Peyer's patch (tissue), 4 donors: ENCODE measurements around the gene BRD3.

Source experiments
- CTCF ChIP-seq, 6 experiments: fragments of 450-650 bp in 4 of 6; fragments of 200-600 bp in 2 of 6; sonication (generic) in 1 of 6; IDR thresholded peaks; one replicate each; pipeline ENCODE4 v1.5.1; 2017 to 2019; ENCODE audit warnings: antibody characterized with exemption in 6 of 6, mild to moderate bottlenecking in 3 of 6, moderate library complexity in 1 of 6
- POLR2A ChIP-seq, 2 donors: fragments of 450-650 bp; IDR thresholded peaks; one replicate each; pipeline ENCODE4 v1.5.1; 2017; ENCODE audit warnings: antibody characterized with exemption in 2 of 2, mild to moderate bottlenecking in 2 of 2, moderate library complexity in 2 of 2

DNA sequence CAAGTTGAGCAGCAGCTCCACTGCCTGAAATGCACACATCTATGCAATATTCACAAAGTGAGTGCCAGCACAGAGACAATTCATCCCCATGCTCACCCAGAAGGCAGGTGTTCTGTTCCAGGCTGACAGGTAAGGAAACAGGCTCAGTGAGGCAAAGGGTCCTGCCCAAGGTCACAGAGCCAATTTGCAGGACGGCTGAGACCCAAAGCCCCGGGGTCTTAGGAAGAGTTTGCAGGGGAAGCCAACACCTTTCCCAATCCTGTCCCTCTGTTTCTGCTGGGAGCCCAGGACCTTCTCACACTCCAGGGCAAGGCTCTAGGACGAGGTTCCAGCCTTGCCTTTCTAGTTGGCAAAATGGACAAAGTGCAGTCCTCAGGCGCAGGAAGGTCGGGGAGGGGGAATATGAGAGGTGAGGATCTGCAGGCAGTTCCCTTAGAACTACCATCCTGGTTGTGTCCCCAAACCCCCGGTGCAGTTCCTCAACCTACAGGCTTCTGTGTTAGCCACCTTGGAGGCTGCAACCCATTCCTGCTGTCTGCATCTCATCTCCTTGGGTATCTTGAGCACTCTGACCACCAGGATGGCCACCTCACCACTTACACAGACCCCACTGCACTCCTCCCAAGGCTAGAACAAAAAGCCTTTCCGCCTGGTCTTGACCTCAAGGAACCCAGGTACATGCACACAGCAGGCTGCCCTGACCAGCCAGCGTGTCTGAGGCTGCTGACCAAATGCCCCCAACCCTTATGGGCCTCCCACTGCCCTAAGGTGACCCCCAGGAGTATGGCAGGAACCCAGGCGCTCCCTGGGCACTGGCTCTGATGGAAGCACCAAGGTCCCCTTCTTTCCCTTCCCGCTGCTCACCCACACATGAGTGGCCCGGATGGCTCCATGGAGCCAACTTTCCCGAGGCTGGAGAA is 1.9 kb upstream of the BRD3 start:
- TF ChIP-seq CTCF (IDR thresholded peaks at IDR 0.05) = no peak
- TF ChIP-seq POLR2A (IDR thresholded peaks at IDR 0.05) = no peak
